GM21381 (cell line): ENCODE data around the gene ALG3.

Experiments
- ATAC-seq: cut with Tn5 transposase; IDR thresholded peaks from one replicate; pipeline ENCODE4 v1.9.1; 2021; ENCODE audit warnings: mild to moderate bottlenecking, moderate library complexity; ENCODE audit not compliant: unreplicated experiment

ALG3 gene

GRCh38 chr3:184200825-184201224, 47.9 kb downstream of the ALG3 start:
- no peak for ATAC-seq

- no peak for ATAC-seq
Observed at GRCh38 chr3:184198509-184198908, 50.3 kb downstream of the ALG3 start.

- ATAC-seq: no peak
Observed at GRCh38 chr3:184196536-184196935, 52.2 kb downstream of the ALG3 start.

GRCh38 chr3:184193991-184194539, 54.7 kb downstream of the ALG3 start:
- ATAC-seq: no peak

GRCh38 chr3:184192889-184193288, 55.9 kb downstream of the ALG3 start:
- ATAC-seq: no peak
